HL-60/S4 treated with retinoic acid at 250 ng/mL for 4 days and 3 days (cell line): ENCODE data around the gene RMND1.

ENCODE experiments used
- in situ Hi-C: fragments of 300-500 bp; cut with MboI; formaldehyde crosslinking; loops from 2 replicates; pipeline ENCODE4 v1.7.0; 2022; ENCODE audit warnings: low sequenced_read_pairs

The RMND1 gene

GRCh38 chr6:151422981-151423380 is 28.9 kb downstream of the RMND1 start:
- in situ Hi-C loops: no loop called here

DNA sequence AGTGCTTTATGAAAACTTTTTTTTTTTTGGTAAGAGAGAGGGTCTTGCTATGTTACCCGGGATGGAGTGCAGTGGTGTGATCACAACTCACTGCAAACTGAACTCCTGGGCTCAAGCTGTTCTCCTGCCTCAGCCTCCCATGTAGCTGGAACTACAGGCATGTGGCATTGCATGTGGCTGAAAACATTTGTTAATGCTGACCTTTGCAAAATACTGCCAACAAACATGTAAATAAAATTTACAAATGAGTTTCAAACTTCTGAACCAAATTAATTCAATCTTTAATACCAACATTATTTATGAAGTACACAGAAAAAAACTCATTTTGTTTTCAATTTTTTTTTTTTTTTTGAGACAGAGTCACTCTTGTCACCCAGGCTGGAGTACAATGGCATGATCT is 34.4 kb downstream of the RMND1 start:
- in situ Hi-C loops: no loop called here

DNA sequence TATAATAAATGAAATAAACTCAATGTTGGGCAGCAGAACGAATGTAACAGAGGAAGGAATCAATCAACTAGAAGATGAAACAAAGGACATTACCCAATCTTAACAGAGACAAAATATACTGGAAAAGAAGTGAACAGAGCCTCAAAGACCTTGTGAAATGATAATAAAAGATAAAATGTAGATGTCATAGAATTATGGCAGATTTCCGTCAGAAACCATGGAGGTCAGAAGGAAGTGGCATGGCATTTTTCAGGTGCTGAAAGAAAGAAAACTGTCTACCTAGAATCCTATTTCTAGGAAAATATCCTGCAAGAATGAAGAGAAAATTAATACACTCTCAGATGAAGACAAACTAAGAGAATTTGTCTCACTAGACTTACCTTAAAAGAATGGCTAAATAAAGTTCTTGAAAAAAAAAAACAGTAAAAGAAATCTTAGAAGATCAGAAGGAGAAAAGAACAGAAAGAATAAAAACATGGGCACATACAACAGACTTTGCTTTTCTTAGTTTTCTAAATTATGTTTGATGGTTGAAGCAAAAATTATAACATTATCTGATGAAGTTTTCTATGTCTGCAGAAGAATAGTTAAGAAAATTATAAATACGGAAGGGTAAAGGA is 37.2 kb downstream of the RMND1 start:
- in situ Hi-C loops: no loop called here

GRCh38 chr6:151413372-151414145 is 38.4 kb downstream of the RMND1 start:
- in situ Hi-C loops: no loop called here

DNA sequence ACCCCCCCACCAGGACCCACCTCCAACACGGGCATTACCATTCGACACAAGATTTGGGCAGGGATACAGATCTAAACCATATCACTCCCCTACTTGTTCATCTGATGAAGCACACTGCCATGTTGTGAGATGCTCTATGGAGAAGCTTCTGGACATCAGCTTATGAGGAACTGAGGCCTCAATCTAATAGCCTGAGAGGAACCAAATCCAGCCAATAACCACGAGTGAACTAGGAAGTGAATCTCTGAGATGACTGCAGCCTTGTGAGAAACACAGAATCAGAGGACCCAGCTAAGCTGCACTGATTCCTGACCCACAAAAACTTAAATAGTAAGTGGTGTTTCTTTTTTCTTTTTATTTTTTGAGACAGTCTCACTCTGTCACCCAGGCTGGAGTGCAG is 39.0 kb downstream of the RMND1 start:
- in situ Hi-C loops: no loop called here

DNA sequence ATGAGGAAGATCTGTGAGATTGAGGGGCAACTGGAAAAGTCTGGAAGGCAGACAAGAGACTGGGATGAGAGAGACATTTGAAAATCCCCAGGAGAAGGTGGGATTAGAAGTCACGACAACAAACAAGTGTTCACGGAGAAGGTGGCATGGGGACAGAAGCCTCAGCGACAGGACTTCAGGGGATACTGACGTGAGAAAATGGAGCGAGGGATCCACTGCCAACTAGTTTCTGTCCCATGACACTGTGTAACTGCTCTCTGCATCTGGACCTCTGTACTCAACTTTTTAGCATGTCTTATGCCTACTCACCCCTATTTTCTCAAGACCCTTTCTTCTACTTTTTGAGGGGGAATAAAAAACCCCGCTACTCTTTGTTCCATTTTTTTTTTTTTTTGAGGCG is 42.2 kb downstream of the RMND1 start:
- in situ Hi-C loops: no loop called here

GRCh38 chr6:151409260-151409659 is 42.7 kb downstream of the RMND1 start:
- in situ Hi-C loops: no loop called here

DNA sequence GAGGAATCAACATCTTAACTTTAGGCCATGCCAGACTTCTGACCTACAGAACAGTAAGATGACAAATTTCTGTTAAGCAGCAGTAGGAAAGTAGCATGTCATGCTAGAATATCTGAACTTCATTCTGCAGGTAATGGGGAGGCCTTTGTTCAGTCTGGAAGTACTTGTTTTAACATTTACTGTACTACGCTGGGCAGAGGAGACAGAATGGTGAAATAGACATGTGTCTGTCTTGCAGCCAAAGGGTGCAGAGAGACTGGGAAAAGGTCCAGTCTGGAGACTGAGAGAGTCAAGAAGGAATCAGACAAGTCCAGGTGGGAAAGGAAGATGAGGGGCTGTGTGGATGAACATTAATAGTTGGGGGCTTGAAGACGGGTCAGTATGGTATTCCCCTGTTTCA is 43.1 kb downstream of the RMND1 start:
- in situ Hi-C loops: no loop called here

GRCh38 chr6:151403919-151404308 is 48.0 kb downstream of the RMND1 start:
- in situ Hi-C loops: no loop called here

DNA sequence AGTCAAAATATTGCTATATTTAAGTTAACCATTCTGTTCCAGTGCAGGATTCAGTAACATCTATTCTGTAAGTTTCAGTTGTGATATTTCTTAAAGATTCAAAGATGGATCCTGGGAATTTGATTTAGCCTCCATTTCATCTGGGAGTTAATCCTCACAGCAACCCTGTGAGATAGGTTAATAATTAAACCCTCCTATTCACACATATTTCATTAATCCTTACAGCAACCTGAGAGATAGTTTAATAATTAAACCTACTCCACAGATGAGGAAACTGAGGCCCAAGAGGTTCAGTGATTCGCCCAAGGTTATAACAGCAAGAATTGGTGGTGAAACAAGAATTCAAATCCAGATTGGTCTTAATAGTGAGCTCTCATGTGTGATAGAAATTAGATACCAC is 49.7 kb downstream of the RMND1 start:
- in situ Hi-C loops: no loop called here

DNA sequence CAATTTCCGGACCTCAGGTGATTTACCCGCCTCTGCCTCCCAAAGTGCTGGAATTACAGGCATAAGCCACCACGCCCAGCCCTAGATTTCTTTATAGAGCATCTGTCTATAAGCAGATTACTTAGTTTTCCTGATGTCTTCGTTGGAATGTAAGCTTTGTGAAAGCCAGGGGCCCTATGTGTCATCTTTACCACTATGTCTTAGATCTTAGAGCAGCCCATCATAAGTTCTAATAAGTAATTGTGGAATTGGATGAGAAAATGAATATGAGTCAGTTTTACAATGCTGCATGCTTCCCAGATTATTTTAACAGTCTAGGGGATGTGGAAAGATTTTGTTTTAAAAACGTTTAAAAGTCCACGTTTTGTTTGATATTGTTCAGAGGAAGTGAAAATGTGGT is 51.5 kb downstream of the RMND1 start:
- in situ Hi-C loops: no loop called here

GRCh38 chr6:151399679-151400078 is 52.2 kb downstream of the RMND1 start:
- in situ Hi-C loops: no loop called here

GRCh38 chr6:151393410-151393809 is 58.5 kb downstream of the RMND1 start:
- in situ Hi-C loops: no loop called here

GRCh38 chr6:151392427-151392826 is 59.5 kb downstream of the RMND1 start:
- in situ Hi-C loops: no loop called here

DNA sequence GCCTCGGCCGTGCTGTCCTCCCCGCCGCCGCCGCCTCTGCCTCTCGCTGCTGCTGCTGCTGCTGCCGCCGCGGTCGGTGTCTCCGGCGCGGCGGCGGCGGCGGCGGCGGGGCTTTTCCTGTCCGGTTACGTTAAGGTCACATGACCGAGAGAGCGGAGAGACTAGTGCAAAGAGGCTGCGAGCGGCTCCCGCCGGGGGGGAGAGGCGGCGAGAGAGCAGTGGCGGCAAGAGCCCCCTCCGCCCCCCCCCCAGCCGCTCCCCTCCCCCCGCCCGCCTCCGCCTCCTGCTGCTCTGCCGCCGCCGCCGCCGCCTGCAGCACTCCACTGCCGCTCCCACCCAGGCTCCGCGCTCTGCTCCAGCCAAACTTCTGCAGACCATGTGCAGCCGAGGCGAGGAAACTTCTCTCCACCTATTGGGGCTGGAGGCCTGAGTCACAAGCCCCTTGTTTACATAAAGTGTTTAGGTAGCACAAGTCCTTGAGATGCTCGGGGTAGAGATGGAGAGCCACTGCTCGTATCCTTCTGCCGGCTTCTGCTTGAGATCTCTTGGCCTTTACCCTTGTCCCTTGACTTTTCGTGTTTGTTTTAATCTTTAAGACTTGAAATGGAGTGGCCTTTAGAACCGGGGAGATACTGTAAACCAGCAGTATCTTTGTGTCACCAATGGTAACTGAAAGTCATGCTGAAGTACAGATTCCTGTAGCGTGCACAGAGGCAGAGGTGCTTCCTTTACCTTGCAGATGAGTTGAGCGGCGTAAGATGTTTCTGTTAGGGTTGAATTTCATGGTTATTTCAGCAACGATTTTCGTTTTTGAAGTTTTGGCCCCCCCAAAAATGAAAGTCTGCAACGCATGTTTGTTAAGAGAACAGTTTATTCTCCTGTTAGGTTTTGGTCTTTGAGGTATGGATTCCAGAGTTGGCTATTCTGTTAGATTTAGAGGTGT is 60.2 kb downstream of the RMND1 start, which contains the start of gene ZBTB2:
Gene ZBTB2, minus strand, starts transcription at position 89 of the 943 bp plus-strand sequence. CDS start 17,922 bp downstream, outside the sequence.
- in situ Hi-C loops: no loop called here

GRCh38 chr6:151390851-151391470 is 61.0 kb downstream of the RMND1 start:
- in situ Hi-C loops: no loop called here

DNA sequence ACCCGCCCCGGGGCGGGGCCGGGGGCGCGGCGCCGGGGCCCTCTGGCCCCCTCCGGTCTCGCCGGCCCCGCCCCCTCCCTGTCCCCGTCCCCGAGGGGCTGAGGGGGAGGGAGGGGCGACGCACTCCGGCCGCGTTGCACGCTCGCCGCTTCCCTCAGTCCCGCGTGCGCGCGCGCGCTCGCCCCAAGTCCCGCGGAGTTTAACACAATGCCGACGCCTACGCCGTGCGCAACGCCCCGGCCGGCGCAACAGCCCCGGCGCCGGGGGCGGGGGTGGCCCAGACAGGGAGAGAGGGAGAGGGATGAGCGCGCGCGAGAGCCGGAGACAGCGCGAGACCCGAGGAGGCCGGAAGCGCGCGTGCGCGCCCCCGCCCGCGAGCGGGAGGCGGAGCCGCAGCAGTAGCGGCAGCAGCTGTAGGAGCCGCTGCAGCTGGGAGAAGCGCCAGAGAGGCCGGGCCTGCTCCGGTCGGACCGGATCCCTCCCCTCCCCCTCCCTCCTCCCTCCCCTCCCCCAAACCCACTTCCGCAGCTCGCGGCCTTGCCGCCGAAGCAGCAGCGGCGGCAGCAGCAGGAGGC is 61.6 kb downstream of the RMND1 start:
- in situ Hi-C loops: no loop called here

- in situ Hi-C loops: no loop called here
Observed at GRCh38 chr6:151389618-151390275, 62.2 kb downstream of the RMND1 start.

GRCh38 chr6:151388997-151389617 is 62.8 kb downstream of the RMND1 start:
- in situ Hi-C loops: no loop called here

GRCh38 chr6:151388236-151388635 is 63.7 kb downstream of the RMND1 start:
- in situ Hi-C loops: no loop called here
